HG02610 (cell line): ENCODE results near the gene CWC22.
"Not testable (repeated sequence)": the region's sequence is repeated elsewhere in the genome, so short reads cannot be mapped to it uniquely, and the experiment has no call there.

Experiments
- ATAC-seq: cut with Tn5 transposase; IDR thresholded peaks from one replicate; pipeline ENCODE4 v1.9.1; 2021; ENCODE audit warnings: mild to moderate bottlenecking, moderate library complexity; ENCODE audit not compliant: unreplicated experiment

Gene CWC22

GRCh38 chr2:179952658-179953057 is 54.4 kb downstream of the CWC22 start:
- peak; percentile 63 for ATAC-seq

- ATAC-seq, result peak; percentile 48
Measured at GRCh38 chr2:179951680-179952079, 55.4 kb downstream of the CWC22 start.

- ATAC-seq, result no peak
Measured at GRCh38 chr2:179950391-179950790, 56.7 kb downstream of the CWC22 start.

GRCh38 chr2:179949438-179949837 is 57.7 kb downstream of the CWC22 start:
- ATAC-seq, result no peak

GRCh38 chr2:179948058-179948457 is 59.0 kb downstream of the CWC22 start:
- no peak for ATAC-seq

GRCh38 chr2:179946810-179947615 is 60.1 kb downstream of the CWC22 start:
- no peak for ATAC-seq

- no peak for ATAC-seq
Measured at GRCh38 chr2:179946346-179946745, 60.8 kb downstream of the CWC22 start.

GRCh38 chr2:179939259-179939658 is 67.8 kb downstream of the CWC22 start:
- no peak for ATAC-seq

GRCh38 chr2:179938026-179938425 is 69.1 kb downstream of the CWC22 start:
- no peak for ATAC-seq

GRCh38 chr2:179936654-179937053 is 70.4 kb downstream of the CWC22 start:
- ATAC-seq, result no peak

- no peak for ATAC-seq
Measured at GRCh38 chr2:179936141-179936540, 71.0 kb downstream of the CWC22 start.

GRCh38 chr2:179932786-179933185 is 74.3 kb downstream of the CWC22 start:
- ATAC-seq, result no peak

- no peak for ATAC-seq
Measured at GRCh38 chr2:179931502-179931901, 75.6 kb downstream of the CWC22 start.

GRCh38 chr2:179929997-179930396 is 77.1 kb downstream of the CWC22 start:
- ATAC-seq, result not testable (repeated sequence)

- ATAC-seq, result no peak
Measured at GRCh38 chr2:179927041-179927440, 80.1 kb downstream of the CWC22 start.

- ATAC-seq, result no peak
Measured at GRCh38 chr2:179925713-179926112, 81.4 kb downstream of the CWC22 start.

- no peak for ATAC-seq
Measured at GRCh38 chr2:179917272-179917671, 89.8 kb downstream of the CWC22 start.

GRCh38 chr2:179915395-179915992 is 91.6 kb downstream of the CWC22 start:
- no peak for ATAC-seq

- no peak for ATAC-seq
Measured at GRCh38 chr2:179913809-179914208, 93.3 kb downstream of the CWC22 start.

- ATAC-seq, result no peak
Measured at GRCh38 chr2:179911569-179911968, 95.5 kb downstream of the CWC22 start.

GRCh38 chr2:179910735-179911113 is 96.4 kb downstream of the CWC22 start:
- no peak for ATAC-seq
